Measurements from ENCODE around the gene HMGCS2. TPM values are rescaled to one million over a fixed set of nuclear protein-coding genes. Genes with fewer than 3 reads are reported as not detected.

Gene HMGCS2
- total RNA-seq, 1 donor from 2014 or later, result not detected

GRCh38 chr1:119778886-119779560 is 10.3 kb upstream of the HMGCS2 start:
- no peaks in the 10 kb centered on the region for H4K20me1 ChIP-seq (ENCODE audit: low read depth)
- Mint-ChIP-seq H3K27ac (no peak overlapping the region), H3K36me3 (no peaks in the 10 kb centered on the region), H3K4me3 (no peak overlapping the region), H3K27me3 (ENCODE audit: insufficient read depth, low read depth) (no peaks in the 10 kb centered on the region), H3K9me3 (no peaks in the 10 kb centered on the region), H3K4me1 (peaks cover 35% of the 10 kb centered on the region)
- DNase-seq (ENCODE audit: low spot score), result no peak
- H3K36me3 ChIP-seq, result no peaks in the 10 kb centered on the region
- no peak overlapping the region for H3K4me3 ChIP-seq
- H3K9ac ChIP-seq, result no peak overlapping the region
- no peak for TF ChIP-seq EZH2phosphoT487 (IDR thresholded peaks at IDR 0.05)
- TF ChIP-seq CTCF (IDR thresholded peaks at IDR 0.05), result no peak
- no peak for TF ChIP-seq EZH2 (IDR thresholded peaks at IDR 0.05)
- peaks cover 12% of the 10 kb centered on the region for H3F3A ChIP-seq (ENCODE audit: low read depth)
- no peaks in the 10 kb centered on the region for H3K9me3 ChIP-seq (ENCODE audit: low read depth)
- no peak overlapping the region for H3K4me2 ChIP-seq
- H2AFZ ChIP-seq (replicated peaks), result no peak overlapping the region
- no peaks in the 10 kb centered on the region for H3K27me3 ChIP-seq
- peaks cover 29% of the 10 kb centered on the region for H3K4me1 ChIP-seq
- H3K27ac ChIP-seq, result no peak overlapping the region
- H3K79me2 ChIP-seq (ENCODE audit: low read depth), result no peaks in the 10 kb centered on the region

GRCh38 chr1:119778359-119778758 is 9.7 kb upstream of the HMGCS2 start:
- peaks cover 17% of the 10 kb centered on the region for H3F3A ChIP-seq (ENCODE audit: low read depth)
- no peak overlapping the region for H3K27ac Mint-ChIP-seq
- H3K4me1 Mint-ChIP-seq, result peaks cover 37% of the 10 kb centered on the region
- no peak overlapping the region for H3K4me3 Mint-ChIP-seq
- no peak overlapping the region for H3K4me2 ChIP-seq
- DNase-seq (ENCODE audit: low spot score), result no peak
- H2AFZ ChIP-seq (replicated peaks), result no peak overlapping the region
- no peaks in the 10 kb centered on the region for H3K9me3 ChIP-seq (ENCODE audit: low read depth)
- no peaks in the 10 kb centered on the region for H3K36me3 Mint-ChIP-seq
- H3K27me3 ChIP-seq, result no peaks in the 10 kb centered on the region
- H3K27me3 Mint-ChIP-seq (ENCODE audit: insufficient read depth, low read depth), result no peaks in the 10 kb centered on the region
- H4K20me1 ChIP-seq (ENCODE audit: low read depth), result no peaks in the 10 kb centered on the region
- H3K4me3 ChIP-seq, result no peak overlapping the region
- no peak overlapping the region for H3K27ac ChIP-seq
- H3K9ac ChIP-seq, result no peak overlapping the region
- peaks cover 33% of the 10 kb centered on the region for H3K4me1 ChIP-seq
- no peaks in the 10 kb centered on the region for H3K9me3 Mint-ChIP-seq
- TF ChIP-seq EZH2phosphoT487 (IDR thresholded peaks at IDR 0.05) (no peak), CTCF (IDR thresholded peaks at IDR 0.05) (no peak), EZH2 (IDR thresholded peaks at IDR 0.05) (no peak)
- no peaks in the 10 kb centered on the region for H3K36me3 ChIP-seq
- H3K79me2 ChIP-seq (ENCODE audit: low read depth), result no peaks in the 10 kb centered on the region

- Histone ChIP-seq H3K27ac (peak overlapping the region; percentile 6), H3K9me3 (ENCODE audit: low read depth) (no peaks in the 10 kb centered on the region), H3F3A (ENCODE audit: low read depth) (peaks cover 22% of the 10 kb centered on the region), H3K4me3 (no peak overlapping the region), H3K27me3 (no peaks in the 10 kb centered on the region), H3K9ac (no peak overlapping the region), H3K79me2 (ENCODE audit: low read depth) (no peaks in the 10 kb centered on the region), H2AFZ (replicated peaks) (no peak overlapping the region), H3K4me1 (peaks cover 39% of the 10 kb centered on the region), H3K36me3 (no peaks in the 10 kb centered on the region), H3K4me2 (peak overlapping the region; percentile 65), H4K20me1 (ENCODE audit: low read depth) (no peaks in the 10 kb centered on the region)
- Mint-ChIP-seq H3K27me3 (ENCODE audit: insufficient read depth, low read depth) (no peaks in the 10 kb centered on the region), H3K4me1 (peaks cover 26% of the 10 kb centered on the region), H3K9me3 (no peaks in the 10 kb centered on the region), H3K27ac (no peak overlapping the region), H3K36me3 (no peaks in the 10 kb centered on the region), H3K4me3 (no peak overlapping the region)
- TF ChIP-seq EZH2 (IDR thresholded peaks at IDR 0.05) (no peak), CTCF (IDR thresholded peaks at IDR 0.05) (no peak), EZH2phosphoT487 (IDR thresholded peaks at IDR 0.05) (no peak)
- DNase-seq (ENCODE audit: low spot score), result no peak
Measured at GRCh38 chr1:119774746-119775490, 6.2 kb upstream of the HMGCS2 start.
